Muscle layer of duodenum (tissue), 2 donors: Measurements from ENCODE around the gene SLC39A12.

ENCODE experiments used
- H3K27ac ChIP-seq: one replicate; pipeline ENCODE4 v1.7.0; 2013; ENCODE audit warnings: mild to moderate bottlenecking, low read length
- H3K27me3 ChIP-seq: one replicate; pipeline ENCODE4 v1.7.0; 2013; ENCODE audit warnings: low read depth, mild to moderate bottlenecking, control low read depth, low read length
- H3K36me3 ChIP-seq, 2 donors: one replicate each; pipeline ENCODE4 v1.7.0; 2013; ENCODE audit warnings: low read length in 2 of 2, control low read depth in 1 of 2, mild to moderate bottlenecking in 1 of 2; ENCODE audit not compliant: insufficient read depth in 2 of 2, control insufficient read depth in 1 of 2
- H3K4me1 ChIP-seq, 2 donors: one replicate each; pipeline ENCODE4 v1.7.0; 2013; ENCODE audit warnings: low read length in 2 of 2, mild to moderate bottlenecking in 2 of 2, control low read depth in 1 of 2, moderate library complexity in 1 of 2; ENCODE audit not compliant: insufficient read depth in 2 of 2, control insufficient read depth in 1 of 2
- H3K4me3 ChIP-seq, 2 donors: one replicate each; pipeline ENCODE4 v1.7.0; 2013; ENCODE audit warnings: low read length in 2 of 2, low read depth in 1 of 2, mild to moderate bottlenecking in 1 of 2
- H3K9me3 ChIP-seq, 2 donors: one replicate each; pipeline ENCODE4 v1.7.0; 2013; ENCODE audit warnings: low read length in 2 of 2, control low read depth in 1 of 2, mild to moderate bottlenecking in 1 of 2; ENCODE audit not compliant: control insufficient read depth in 1 of 2
- donor health status: healthy.

Gene SLC39A12

GRCh38 chr10:17951868-17952371 is at the start of gene SLC39A12:
Gene SLC39A12 (plus strand): TSS chr10:17951918. CDS start chr10:17953277, 1,359 bp downstream.
- Histone ChIP-seq H3K9me3 (no peaks in the 10 kb centered on the region), H3K27ac (no peak within 1 kb of the TSS), H3K4me1 (no peaks in the 10 kb centered on the region), H3K4me3 (no peak within 1 kb of the TSS), H3K27me3 (no peaks in the 10 kb centered on the region), H3K36me3 (no peaks in the 10 kb centered on the region)

- Histone ChIP-seq H3K4me3 (no peak overlapping the region), H3K27me3 (no peaks in the 10 kb centered on the region), H3K27ac (no peak overlapping the region), H3K4me1 (no peaks in the 10 kb centered on the region), H3K9me3 (no peaks in the 10 kb centered on the region), H3K36me3 (no peaks in the 10 kb centered on the region)
Measured at GRCh38 chr10:17904564-17904963, 47.2 kb upstream of the SLC39A12 start.

GRCh38 chr10:17905491-17905890 is 46.2 kb upstream of the SLC39A12 start:
- Histone ChIP-seq H3K36me3 (no peaks in the 10 kb centered on the region), H3K9me3 (no peaks in the 10 kb centered on the region), H3K27ac (no peak overlapping the region), H3K4me1 (peaks cover 0 to 2% of the 10 kb centered on the region in 2 donors), H3K27me3 (no peaks in the 10 kb centered on the region), H3K4me3 (no peak overlapping the region)

GRCh38 chr10:17906002-17906401 is 45.7 kb upstream of the SLC39A12 start:
- Histone ChIP-seq H3K9me3 (no peaks in the 10 kb centered on the region), H3K36me3 (no peaks in the 10 kb centered on the region), H3K4me3 (no peak overlapping the region)

GRCh38 chr10:17907641-17908040 is 44.1 kb upstream of the SLC39A12 start:
- H3K27me3 ChIP-seq = no peaks in the 10 kb centered on the region
- no peaks in the 10 kb centered on the region for H3K36me3 ChIP-seq
- no peak overlapping the region for H3K4me3 ChIP-seq
- H3K4me1 ChIP-seq = peaks cover 0 to 5% of the 10 kb centered on the region in 2 donors
- no peaks in the 10 kb centered on the region for H3K9me3 ChIP-seq
- no peak overlapping the region for H3K27ac ChIP-seq

More at GRCh38 chr10:17906002-17906401, 45.7 kb upstream of the SLC39A12 start:
- Histone ChIP-seq H3K27me3 (no peaks in the 10 kb centered on the region), H3K27ac (no peak overlapping the region), H3K4me1 (peaks cover 0 to 5% of the 10 kb centered on the region in 2 donors)

- H3K9me3 ChIP-seq = no peaks in the 10 kb centered on the region
- no peak overlapping the region for H3K4me3 ChIP-seq
- peaks cover 0 to 5% of the 10 kb centered on the region in 2 donors for H3K4me1 ChIP-seq
- no peak overlapping the region for H3K27ac ChIP-seq
- no peaks in the 10 kb centered on the region for H3K36me3 ChIP-seq
- H3K27me3 ChIP-seq = no peaks in the 10 kb centered on the region
Measured at GRCh38 chr10:17910125-17910789, 41.5 kb upstream of the SLC39A12 start.

GRCh38 chr10:17912754-17913153 is 39.0 kb upstream of the SLC39A12 start:
- no peak overlapping the region for H3K27ac ChIP-seq

GRCh38 chr10:17913604-17914003 is 38.1 kb upstream of the SLC39A12 start:
- Histone ChIP-seq H3K9me3 (no peaks in the 10 kb centered on the region), H3K36me3 (no peaks in the 10 kb centered on the region), H3K27me3 (no peaks in the 10 kb centered on the region), H3K27ac (no peak overlapping the region), H3K4me3 (no peak overlapping the region), H3K4me1 (peaks cover 0 to 5% of the 10 kb centered on the region in 2 donors)

More at GRCh38 chr10:17912754-17913153, 39.0 kb upstream of the SLC39A12 start:
- no peak overlapping the region for H3K4me3 ChIP-seq
- no peaks in the 10 kb centered on the region for H3K36me3 ChIP-seq
- H3K27me3 ChIP-seq = no peaks in the 10 kb centered on the region
- H3K9me3 ChIP-seq = no peaks in the 10 kb centered on the region
- peaks cover 0 to 5% of the 10 kb centered on the region in 2 donors for H3K4me1 ChIP-seq

GRCh38 chr10:17914169-17915045 is 37.3 kb upstream of the SLC39A12 start:
- H3K27ac ChIP-seq = no peak overlapping the region
- no peak overlapping the region for H3K4me3 ChIP-seq
- peaks cover 0 to 5% of the 10 kb centered on the region in 2 donors for H3K4me1 ChIP-seq
- H3K36me3 ChIP-seq = no peaks in the 10 kb centered on the region
- no peaks in the 10 kb centered on the region for H3K27me3 ChIP-seq
- H3K9me3 ChIP-seq = no peaks in the 10 kb centered on the region

GRCh38 chr10:17915181-17915580 is 36.5 kb upstream of the SLC39A12 start:
- Histone ChIP-seq H3K4me1 (peaks cover 0 to 5% of the 10 kb centered on the region in 2 donors), H3K9me3 (no peaks in the 10 kb centered on the region), H3K27ac (no peak overlapping the region), H3K36me3 (no peaks in the 10 kb centered on the region), H3K27me3 (no peaks in the 10 kb centered on the region), H3K4me3 (no peak overlapping the region)

- H3K27me3 ChIP-seq = no peaks in the 10 kb centered on the region
- no peaks in the 10 kb centered on the region for H3K9me3 ChIP-seq
- no peaks in the 10 kb centered on the region for H3K4me1 ChIP-seq
- no peaks in the 10 kb centered on the region for H3K36me3 ChIP-seq
- no peak overlapping the region for H3K4me3 ChIP-seq
- no peak overlapping the region for H3K27ac ChIP-seq
Measured at GRCh38 chr10:17918187-17918903, 33.4 kb upstream of the SLC39A12 start.
